GM10248 (cell line): ENCODE results near the gene SDHB.
"Not testable (repeated sequence)": the region's sequence is repeated elsewhere in the genome, so short reads cannot be mapped to it uniquely, and the experiment has no call there.

Experiments
- CTCF ChIA-PET: fragments of 300-600 bp; sonication (Branson Sonifier 250); formaldehyde crosslinking; extraction: SDS; loops from one replicate; lab custom pipeline; 2021; ENCODE audit warnings: antibody characterized with exemption; lab: Yijun Ruan, JAX
- POLR2A ChIA-PET: fragments of 350-650 bp; sonication (Branson Sonifier 250); formaldehyde crosslinking; extraction: SDS; loops from one replicate; lab custom pipeline; 2020; ENCODE audit warnings: antibody characterized with exemption; lab: Yijun Ruan, JAX
- DNase-seq: peaks from one replicate; pipeline ENCODE4 v3.0.0; 2012; ENCODE audit errors: extremely low spot score
- CTCF ChIP-seq: IDR thresholded peaks from 2 replicates; pipeline ENCODE4 v1.5.1; 2012; ENCODE audit warnings: mild to moderate bottlenecking, low read depth; ENCODE audit errors: extremely low read depth, missing control alignments, control extremely low read depth

The SDHB gene

GRCh38 chr1:17067465-17068240 is 13.8 kb upstream of the SDHB start:
- DNase-seq, result no peak
- ChIA-PET POLR2A (no interaction called here), CTCF (no interaction called here)
- no peak for TF ChIP-seq CTCF

GRCh38 chr1:17067069-17067426 is 13.2 kb upstream of the SDHB start:
- ChIA-PET POLR2A (no interaction called here), CTCF (interaction anchor here (2.3 kb wide), 1 partner anchor 11 kb away, joined by 6 read pairs; no protein-coding TSS in a partner anchor)
- no peak for DNase-seq
- no peak for TF ChIP-seq CTCF

GRCh38 chr1:17066361-17067068 is 12.7 kb upstream of the SDHB start:
- no peak for DNase-seq
- POLR2A ChIA-PET, result interaction anchor here (0.7 kb wide), 1 partner anchor 41 kb away, joined by 9 read pairs; no protein-coding TSS in a partner anchor
- CTCF ChIA-PET, result interaction anchor here (1.1 to 2.3 kb wide), 5 partner anchors 8 to 446 kb away, joined by 3 to 6 read pairs (median 3); no protein-coding TSS in a partner anchor
- TF ChIP-seq CTCF, result no peak

GRCh38 chr1:17065666-17066065 is 11.8 kb upstream of the SDHB start:
- POLR2A ChIA-PET, result no interaction called here
- no peak for TF ChIP-seq CTCF
- DNase-seq, result no peak
- CTCF ChIA-PET, result interaction anchor here (1.1 to 2.3 kb wide), 5 partner anchors 9 to 445 kb away, joined by 3 to 6 read pairs (median 3); no protein-coding TSS in a partner anchor

GRCh38 chr1:17062751-17063150 is 8.9 kb upstream of the SDHB start:
- POLR2A ChIA-PET, DNase-seq: not testable (repeated sequence)
- CTCF ChIA-PET, result interaction anchor here (1.0 to 2.2 kb wide), 3 partner anchors 13 to 344 kb away, joined by 3 to 5 read pairs (median 3); no protein-coding TSS in a partner anchor

- TF ChIP-seq CTCF, result no peak
- ChIA-PET POLR2A (no interaction called here), CTCF (interaction anchor here (1.3 to 2.9 kb wide), 3 partner anchors 14 to 345 kb away, joined by 3 to 18 read pairs (median 5); no protein-coding TSS in a partner anchor)
- DNase-seq, result no peak
Measured at GRCh38 chr1:17061892-17062291, 8.1 kb upstream of the SDHB start.
